Stimulated activated CD4-positive, alpha-beta T cell treated with anti-CD3 and anti-CD28 coated beads, Interleukin-12 subunit alpha, Interleukin-12 subunit beta, amount 100 ng/mL, for 48 hours (primary cell): Measurements from ENCODE around the gene NPC1L1.
A peak's percentile ranks its signal among the peaks of the same experiment; 100 is the strongest.

Experiments
- DNase-seq, 3 donors: peaks; one replicate each; pipeline ENCODE4 v3.0.0-alpha.2; 2020; ENCODE audit warnings: low read depth in 2 of 3, low spot score in 1 of 3

The NPC1L1 gene, protein sequence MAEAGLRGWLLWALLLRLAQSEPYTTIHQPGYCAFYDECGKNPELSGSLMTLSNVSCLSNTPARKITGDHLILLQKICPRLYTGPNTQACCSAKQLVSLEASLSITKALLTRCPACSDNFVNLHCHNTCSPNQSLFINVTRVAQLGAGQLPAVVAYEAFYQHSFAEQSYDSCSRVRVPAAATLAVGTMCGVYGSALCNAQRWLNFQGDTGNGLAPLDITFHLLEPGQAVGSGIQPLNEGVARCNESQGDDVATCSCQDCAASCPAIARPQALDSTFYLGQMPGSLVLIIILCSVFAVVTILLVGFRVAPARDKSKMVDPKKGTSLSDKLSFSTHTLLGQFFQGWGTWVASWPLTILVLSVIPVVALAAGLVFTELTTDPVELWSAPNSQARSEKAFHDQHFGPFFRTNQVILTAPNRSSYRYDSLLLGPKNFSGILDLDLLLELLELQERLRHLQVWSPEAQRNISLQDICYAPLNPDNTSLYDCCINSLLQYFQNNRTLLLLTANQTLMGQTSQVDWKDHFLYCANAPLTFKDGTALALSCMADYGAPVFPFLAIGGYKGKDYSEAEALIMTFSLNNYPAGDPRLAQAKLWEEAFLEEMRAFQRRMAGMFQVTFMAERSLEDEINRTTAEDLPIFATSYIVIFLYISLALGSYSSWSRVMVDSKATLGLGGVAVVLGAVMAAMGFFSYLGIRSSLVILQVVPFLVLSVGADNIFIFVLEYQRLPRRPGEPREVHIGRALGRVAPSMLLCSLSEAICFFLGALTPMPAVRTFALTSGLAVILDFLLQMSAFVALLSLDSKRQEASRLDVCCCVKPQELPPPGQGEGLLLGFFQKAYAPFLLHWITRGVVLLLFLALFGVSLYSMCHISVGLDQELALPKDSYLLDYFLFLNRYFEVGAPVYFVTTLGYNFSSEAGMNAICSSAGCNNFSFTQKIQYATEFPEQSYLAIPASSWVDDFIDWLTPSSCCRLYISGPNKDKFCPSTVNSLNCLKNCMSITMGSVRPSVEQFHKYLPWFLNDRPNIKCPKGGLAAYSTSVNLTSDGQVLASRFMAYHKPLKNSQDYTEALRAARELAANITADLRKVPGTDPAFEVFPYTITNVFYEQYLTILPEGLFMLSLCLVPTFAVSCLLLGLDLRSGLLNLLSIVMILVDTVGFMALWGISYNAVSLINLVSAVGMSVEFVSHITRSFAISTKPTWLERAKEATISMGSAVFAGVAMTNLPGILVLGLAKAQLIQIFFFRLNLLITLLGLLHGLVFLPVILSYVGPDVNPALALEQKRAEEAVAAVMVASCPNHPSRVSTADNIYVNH (N-terminal part only)

DNA sequence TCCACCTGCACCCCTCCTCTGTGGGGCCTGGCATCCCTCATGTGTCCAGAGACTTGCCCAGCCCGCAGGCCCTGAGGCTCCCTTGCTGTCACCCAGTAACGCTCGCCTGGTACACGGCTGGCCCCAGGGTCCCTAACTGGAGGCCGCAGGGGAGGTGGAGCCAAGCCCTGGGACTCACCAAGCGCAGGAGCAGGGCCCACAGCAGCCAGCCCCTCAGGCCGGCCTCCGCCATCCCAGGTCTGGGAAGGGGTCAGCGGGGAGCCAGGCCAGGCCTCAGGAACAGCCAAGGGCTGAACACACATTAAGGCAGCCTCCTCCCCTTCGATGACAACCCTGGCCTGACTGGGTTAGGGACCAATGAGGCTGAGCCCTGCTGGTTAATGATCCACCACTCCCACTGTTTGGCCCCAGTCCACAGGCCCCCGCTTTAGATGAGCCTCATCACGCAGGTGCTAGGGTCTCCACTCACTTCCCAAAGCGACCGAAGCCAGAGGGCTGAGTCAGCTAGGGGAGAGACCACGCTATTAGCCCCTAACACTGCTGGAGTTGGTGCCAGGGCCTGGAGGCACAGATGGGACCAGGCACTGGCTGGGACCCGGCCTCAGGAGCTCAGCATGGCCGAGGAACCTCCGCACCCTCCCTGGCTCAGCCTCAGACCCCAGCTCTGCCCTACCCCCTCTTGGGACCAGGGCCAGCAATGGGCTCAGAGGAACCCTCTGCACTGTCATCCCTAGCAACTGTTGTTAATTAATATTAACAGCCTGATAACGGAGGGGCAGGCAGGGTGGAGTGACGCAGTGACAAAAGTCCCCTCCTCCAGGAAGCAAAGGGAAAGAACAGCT lies at the start of gene NPC1L1:
Gene NPC1L1, minus strand, starts transcription at position 303 of the 842 bp plus-strand sequence. Its CDS starts 71 bp downstream, at position 232.
- DNase-seq: no peak

GRCh38 chr7:44590910-44591309 lies 49.8 kb upstream of the NPC1L1 start:
- DNase-seq: no peak

DNA sequence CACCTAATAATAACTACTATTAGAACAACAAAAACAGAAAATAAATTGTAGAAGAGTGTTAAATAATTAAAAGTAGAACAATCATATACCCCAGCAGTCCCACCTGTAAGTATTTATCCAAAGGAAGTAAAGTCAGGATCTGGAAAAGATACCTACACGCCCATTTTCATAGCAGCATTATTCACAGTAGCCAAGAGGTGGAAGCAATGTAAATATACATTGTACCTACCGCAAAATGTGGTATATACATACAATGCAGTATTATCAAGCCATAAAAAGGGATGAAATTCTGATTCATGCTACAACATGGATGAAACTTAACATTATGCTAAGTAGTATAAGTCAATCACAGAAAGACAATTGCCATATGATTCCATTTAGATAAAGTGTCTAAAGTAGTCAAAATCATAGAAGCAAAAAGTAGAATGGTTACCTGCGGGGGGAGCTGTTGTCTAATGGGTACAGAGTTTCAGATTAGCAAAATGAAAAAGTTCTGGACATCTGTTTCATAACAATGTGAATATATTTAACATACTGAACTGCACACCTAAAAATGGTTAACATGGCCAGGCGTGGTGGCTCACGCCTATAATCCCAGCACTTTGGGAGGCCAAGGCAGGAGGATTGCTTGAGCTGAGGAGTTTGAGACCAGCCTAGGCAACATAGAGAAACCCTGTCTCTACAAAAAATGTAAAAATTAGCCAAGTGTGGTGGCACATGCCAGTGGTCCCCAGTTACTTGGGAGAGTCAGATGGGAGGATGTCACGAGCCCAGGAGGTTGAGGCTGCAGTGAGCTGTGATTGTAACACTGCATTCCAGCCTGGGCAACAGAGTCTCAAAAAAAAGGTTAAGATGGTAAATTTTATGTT lies 46.9 kb upstream of the NPC1L1 start:
- DNase-seq: peak in 1 of 3 donors; percentile 62

DNA sequence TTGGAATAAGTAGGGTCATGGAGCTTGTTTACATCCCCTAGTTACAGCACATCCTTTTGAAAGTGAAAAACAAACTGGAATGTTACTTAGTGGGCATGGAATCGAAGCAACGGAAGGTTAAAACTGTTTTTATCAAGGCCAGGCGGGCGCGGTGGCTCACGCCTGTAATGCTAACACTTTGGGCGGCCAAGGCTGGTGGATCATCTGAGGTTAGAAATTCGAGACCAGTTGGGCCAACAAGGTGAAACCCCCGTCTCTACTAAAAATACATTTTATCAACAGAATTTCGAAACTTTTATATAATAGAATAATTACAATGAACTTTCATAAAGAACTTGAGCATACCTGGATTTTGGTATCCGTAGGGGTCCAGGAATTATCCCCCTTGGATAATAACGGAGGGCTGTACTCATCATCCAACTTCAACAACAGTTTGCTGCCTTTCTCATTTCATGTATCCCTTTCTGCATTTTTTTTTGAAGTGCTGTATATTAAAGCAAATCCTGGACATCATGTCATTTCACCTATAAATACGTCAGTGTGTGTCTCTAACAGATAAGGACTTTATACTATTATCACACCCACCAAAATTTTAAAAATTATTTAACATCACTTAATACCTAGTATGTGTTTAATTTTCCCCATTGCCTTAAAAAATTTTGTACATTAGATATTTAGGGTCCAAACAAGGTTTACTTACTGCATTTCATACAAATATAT lies 42.2 kb upstream of the NPC1L1 start:
- no peak for DNase-seq

- DNase-seq: peak; percentile 99 to 100 (median 100)
Measured at GRCh38 chr7:44581879-44582603, 40.9 kb upstream of the NPC1L1 start, which contains the start of gene TMED4. Gene TMED4 (minus strand): TSS chr7:44582231. CDS start chr7:44582206, 25 bp downstream.

DNA sequence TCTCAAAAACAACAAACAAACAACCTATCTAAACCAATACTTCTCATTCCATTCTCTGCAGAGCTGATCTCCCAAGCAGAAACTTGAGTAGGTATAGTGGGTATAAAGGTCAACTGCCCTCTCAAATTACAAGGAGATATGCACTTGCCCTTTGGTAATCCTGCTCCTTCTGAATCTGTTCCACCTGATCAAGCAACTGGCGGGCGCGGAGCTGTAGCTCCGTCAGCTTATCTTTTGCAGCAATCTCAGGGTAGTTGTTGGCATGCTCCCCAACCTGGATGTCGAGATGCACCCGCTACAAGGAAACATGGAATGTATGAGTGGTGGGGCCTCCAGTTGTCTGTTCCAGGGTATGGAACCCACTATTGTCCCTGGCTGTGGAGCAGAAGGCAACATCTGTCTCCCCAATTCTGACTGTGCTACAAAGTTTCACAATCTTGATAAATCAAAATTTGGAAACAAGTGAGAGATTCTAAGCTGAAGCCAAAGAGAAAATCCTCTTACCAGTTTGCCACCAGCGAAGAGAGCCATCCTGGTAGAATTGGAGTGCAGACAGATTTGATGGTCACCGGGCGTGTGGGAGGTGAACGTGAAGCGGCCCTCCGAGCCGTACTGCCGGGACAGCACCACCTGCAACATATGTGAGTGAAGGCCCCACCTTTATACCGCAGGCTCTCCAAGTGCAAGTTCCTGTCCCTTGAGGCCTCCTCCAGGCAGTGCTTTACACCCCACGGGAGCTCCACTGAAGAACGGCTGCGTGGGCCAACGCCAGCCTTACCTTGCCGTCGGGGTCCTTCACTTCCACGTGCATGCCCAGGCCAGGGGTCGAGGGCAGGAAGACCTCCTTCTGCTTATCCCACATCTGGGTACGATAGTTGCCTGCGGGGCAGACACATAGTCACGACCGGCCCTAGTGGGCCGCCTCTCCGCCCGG lies 40.1 kb upstream of the NPC1L1 start:
- DNase-seq: peak in 1 of 3 donors; percentile 23

- DNase-seq: no peak
Measured at GRCh38 chr7:44576228-44576627, 35.1 kb upstream of the NPC1L1 start.

DNA sequence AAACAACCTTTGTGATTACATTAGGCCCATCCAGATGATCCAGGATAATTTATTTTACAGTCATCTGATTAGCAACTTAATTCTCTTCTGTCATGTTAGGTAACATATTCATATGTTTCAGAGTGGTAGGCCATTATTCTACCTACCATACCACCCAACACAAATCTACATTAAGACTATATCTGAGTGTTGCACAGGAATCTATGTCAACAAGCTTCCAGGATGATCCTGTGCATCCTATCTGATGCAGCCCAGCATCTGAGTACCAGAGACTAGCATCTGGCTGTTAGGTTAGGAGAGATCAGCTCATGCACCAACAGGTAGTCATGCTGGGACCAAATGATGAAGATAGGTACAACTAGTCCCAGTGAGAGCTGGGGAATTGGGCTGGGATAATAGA lies 33.9 kb upstream of the NPC1L1 start:
- no peak for DNase-seq

DNA sequence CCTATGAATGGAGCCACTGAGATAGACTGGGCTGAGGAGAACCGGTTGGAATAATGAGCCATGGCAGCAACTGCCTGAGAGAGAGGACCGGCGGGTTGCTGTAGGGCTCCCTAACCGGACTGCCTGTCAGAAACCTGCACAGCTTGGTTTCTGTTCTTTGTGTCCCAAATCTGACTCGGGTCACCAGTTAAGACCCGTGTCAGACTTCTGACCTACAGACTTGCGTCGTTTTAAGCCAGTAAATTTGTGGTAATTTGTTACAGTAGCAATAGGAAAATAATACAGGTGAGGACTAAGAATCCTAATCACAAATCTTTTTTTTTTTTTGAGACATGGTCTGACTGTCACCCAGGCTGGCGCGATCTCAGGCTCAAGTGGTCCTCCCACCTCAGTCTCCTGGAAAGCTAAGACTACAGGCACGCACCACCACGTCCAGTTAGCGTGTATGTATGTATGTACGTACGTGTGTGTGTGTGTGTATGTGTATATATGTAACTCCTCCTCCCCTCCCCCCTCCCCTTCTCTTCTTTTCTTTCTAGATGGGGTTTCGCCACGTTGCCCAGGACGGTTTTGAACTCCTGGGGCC lies 33.2 kb upstream of the NPC1L1 start:
- no peak for DNase-seq

DNA sequence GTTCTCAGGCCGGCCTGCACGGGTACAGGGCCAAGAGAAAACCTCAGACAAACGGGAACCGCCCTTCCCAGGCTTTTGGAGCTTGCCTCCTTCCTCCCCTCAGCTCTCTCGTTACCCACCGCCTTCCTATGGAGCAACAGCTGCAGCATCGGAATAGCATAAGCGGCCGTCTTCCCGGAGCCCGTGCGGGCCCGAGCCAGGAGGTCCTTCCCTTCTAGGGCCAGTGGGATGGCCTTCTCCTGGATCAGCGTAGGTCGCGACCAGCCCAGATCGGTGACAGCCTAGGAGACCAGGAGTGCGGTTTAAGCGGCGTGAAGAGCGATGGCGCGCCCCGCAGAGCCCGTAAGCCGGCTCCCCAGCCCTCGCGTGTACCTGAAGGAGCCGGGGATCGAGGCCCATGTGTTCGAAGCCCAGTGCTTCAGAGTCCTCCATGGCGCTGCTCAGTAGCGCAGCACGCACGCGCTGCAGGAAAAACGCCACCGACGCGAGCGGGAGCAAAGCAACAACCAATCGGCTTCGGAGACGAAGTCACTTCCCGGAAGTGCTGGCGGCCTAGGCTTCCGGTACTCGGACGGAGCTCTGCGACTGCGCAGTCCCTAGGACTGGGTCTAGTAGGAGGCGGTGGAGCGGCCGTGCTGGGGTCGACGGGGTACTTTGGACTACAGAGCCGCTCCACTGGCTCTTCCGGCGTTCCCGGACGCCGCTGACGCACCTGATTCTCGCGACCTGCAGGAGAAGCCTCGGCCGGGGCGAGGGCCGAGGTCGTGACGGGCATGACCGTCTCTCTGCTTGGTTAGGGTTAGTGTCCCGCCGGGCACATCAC lies 32.5 kb upstream of the NPC1L1 start, which contains the start of gene DDX56:
Gene DDX56, minus strand, starts transcription at position 445 of the 823 bp plus-strand sequence. Its CDS starts 13 bp downstream, at position 432.
- DNase-seq: peak; percentile 87 to 94 (median 89)

- DNase-seq: no peak
Measured at GRCh38 chr7:44572771-44573170, 31.6 kb upstream of the NPC1L1 start.

GRCh38 chr7:44569959-44570358 lies 28.8 kb upstream of the NPC1L1 start:
- no peak for DNase-seq

DNA sequence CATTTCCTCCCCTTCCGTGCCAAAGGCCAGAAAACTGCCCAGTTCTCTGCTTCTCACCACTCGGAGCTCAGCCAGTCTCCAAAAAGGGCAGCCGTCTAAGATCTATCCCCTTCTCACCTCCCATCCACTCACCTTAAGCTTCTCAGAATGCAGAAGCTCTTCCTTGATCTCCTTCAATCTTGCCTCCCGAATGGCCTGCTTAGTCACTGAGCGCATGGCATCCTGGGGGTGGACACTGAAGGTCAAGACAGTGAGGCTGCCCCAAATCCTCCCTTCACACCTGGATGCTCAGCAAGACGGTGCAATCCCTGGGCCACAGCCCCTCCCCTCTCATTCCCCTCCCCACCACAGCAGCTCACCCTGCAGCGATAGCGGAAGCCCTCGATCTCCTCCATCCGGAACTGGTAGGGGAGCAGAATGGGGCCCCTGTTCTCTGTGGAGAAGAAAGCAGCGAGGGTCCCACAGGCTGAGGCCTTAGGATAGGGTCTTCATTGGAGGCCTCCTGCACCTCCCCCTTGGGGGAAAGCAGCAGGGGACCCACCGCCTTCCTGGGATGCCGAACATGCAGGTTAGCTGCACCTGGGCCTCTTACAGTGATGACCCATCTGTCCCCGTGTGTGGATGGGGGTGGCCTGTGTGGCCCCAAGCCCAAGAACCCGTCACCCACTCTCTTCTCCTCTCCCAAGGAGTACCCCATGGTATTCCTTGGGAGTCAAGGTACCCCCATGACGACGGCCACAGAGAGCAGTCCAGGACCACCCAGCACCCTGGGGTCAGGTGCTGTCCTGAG lies 27.8 kb upstream of the NPC1L1 start:
- DNase-seq: no peak

DNA sequence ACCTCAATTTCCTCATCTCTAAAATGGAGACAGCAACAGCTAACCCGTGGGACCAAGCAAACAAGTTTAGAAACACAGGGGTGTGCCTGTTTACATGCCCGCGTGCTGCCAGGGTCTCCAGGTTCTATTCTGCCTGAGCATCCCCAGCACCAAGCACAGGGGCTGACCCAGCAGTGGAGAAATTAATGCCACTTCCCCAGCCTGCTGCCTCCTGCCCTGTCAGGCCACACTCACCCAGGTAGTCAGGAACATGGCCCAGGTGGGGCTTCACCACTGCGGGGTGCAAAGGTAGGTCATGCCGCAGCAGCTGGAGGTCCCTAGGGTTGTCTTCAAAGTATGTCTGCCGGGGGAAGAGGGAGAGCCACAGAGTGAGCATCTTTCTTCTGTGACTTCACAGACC lies 26.8 kb upstream of the NPC1L1 start:
- DNase-seq: no peak

GRCh38 chr7:44566680-44567079 lies 25.6 kb upstream of the NPC1L1 start:
- DNase-seq: no peak
